Muscle layer of duodenum (tissue), 2 donors: ENCODE measurements around the gene PAPPA2.

Source experiments
- H3K27ac ChIP-seq: one replicate; pipeline ENCODE4 v1.7.0; 2013; ENCODE audit warnings: mild to moderate bottlenecking, low read length
- H3K27me3 ChIP-seq: one replicate; pipeline ENCODE4 v1.7.0; 2013; ENCODE audit warnings: low read depth, mild to moderate bottlenecking, control low read depth, low read length
- H3K36me3 ChIP-seq, 2 donors: one replicate each; pipeline ENCODE4 v1.7.0; 2013; ENCODE audit warnings: low read length in 2 of 2, control low read depth in 1 of 2, mild to moderate bottlenecking in 1 of 2; ENCODE audit not compliant: insufficient read depth in 2 of 2, control insufficient read depth in 1 of 2
- H3K4me1 ChIP-seq, 2 donors: one replicate each; pipeline ENCODE4 v1.7.0; 2013; ENCODE audit warnings: low read length in 2 of 2, mild to moderate bottlenecking in 2 of 2, control low read depth in 1 of 2, moderate library complexity in 1 of 2; ENCODE audit not compliant: insufficient read depth in 2 of 2, control insufficient read depth in 1 of 2
- H3K4me3 ChIP-seq, 2 donors: one replicate each; pipeline ENCODE4 v1.7.0; 2013; ENCODE audit warnings: low read length in 2 of 2, low read depth in 1 of 2, mild to moderate bottlenecking in 1 of 2
- H3K9me3 ChIP-seq, 2 donors: one replicate each; pipeline ENCODE4 v1.7.0; 2013; ENCODE audit warnings: low read length in 2 of 2, control low read depth in 1 of 2, mild to moderate bottlenecking in 1 of 2; ENCODE audit not compliant: control insufficient read depth in 1 of 2
- donor health status: healthy.

Gene PAPPA2

GRCh38 chr1:176795929-176796328 is 333.0 kb downstream of the PAPPA2 start:
- no peaks in the 10 kb centered on the region for H3K27me3 ChIP-seq
- no peaks in the 10 kb centered on the region for H3K36me3 ChIP-seq
- H3K27ac ChIP-seq = no peak overlapping the region
- H3K4me1 ChIP-seq = no peaks in the 10 kb centered on the region
- no peak overlapping the region for H3K4me3 ChIP-seq
- H3K9me3 ChIP-seq = no peaks in the 10 kb centered on the region

GRCh38 chr1:176796583-176796982 is 333.6 kb downstream of the PAPPA2 start:
- no peaks in the 10 kb centered on the region for H3K9me3 ChIP-seq
- no peaks in the 10 kb centered on the region for H3K36me3 ChIP-seq
- no peak overlapping the region for H3K27ac ChIP-seq
- no peaks in the 10 kb centered on the region for H3K4me1 ChIP-seq
- H3K4me3 ChIP-seq = no peak overlapping the region
- no peaks in the 10 kb centered on the region for H3K27me3 ChIP-seq

DNA sequence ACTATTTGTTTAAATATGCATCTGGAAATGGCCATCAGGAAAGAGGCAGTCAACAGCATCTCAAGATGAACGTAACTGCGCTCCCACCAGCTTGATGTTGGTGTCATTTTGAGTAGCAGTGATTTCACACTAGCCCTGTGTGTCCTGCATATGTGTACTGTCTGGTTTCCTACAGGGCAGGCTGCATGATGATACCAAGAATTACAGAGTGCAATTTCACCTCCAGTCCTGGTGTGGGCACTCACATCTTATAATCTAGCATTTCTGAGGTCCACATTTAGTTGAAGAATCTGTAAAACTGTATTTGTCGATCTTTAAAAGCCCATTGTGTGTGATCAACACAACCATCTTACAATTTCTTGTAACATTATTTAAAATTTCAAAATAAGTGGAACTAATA is 336.4 kb downstream of the PAPPA2 start:
- no peaks in the 10 kb centered on the region for H3K4me1 ChIP-seq
- H3K36me3 ChIP-seq = no peaks in the 10 kb centered on the region
- no peaks in the 10 kb centered on the region for H3K27me3 ChIP-seq
- H3K27ac ChIP-seq = no peak overlapping the region
- no peak overlapping the region for H3K4me3 ChIP-seq
- H3K9me3 ChIP-seq = no peaks in the 10 kb centered on the region

- Histone ChIP-seq H3K27ac (no peak overlapping the region), H3K9me3 (no peaks in the 10 kb centered on the region), H3K4me1 (no peaks in the 10 kb centered on the region), H3K36me3 (no peaks in the 10 kb centered on the region), H3K27me3 (no peaks in the 10 kb centered on the region), H3K4me3 (no peak overlapping the region)
Observed at GRCh38 chr1:176800978-176801513, 338.1 kb downstream of the PAPPA2 start.

DNA sequence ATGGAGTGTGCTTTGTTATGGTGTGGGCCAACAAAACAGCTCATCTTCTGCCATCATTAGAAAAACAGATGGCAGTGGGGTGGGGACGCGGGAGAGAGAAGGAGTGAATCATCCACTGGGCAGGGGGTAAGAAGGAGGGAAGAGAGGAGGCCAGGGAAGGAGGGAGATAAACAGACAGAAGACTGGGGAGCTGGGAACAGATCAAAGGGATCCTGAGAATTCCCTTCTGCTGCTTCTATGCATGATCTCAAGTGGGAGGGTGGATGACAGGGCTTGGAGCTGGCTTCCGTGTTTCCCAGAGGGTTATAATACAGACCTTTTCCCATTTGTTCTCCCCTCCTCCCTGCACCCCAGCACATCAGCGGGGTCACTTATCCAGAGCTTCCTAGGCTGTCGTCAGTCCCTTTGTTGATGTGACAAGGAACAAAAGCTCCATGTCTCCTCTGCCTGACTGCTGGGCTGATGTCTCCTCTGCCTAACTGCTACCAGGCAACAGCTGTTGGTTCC is 338.6 kb downstream of the PAPPA2 start:
- no peak overlapping the region for H3K4me3 ChIP-seq
- no peaks in the 10 kb centered on the region for H3K36me3 ChIP-seq
- no peak overlapping the region for H3K27ac ChIP-seq
- H3K4me1 ChIP-seq = no peaks in the 10 kb centered on the region
- no peaks in the 10 kb centered on the region for H3K27me3 ChIP-seq
- H3K9me3 ChIP-seq = no peaks in the 10 kb centered on the region

GRCh38 chr1:176802316-176802715 is 339.3 kb downstream of the PAPPA2 start:
- H3K4me3 ChIP-seq = no peak overlapping the region
- H3K27ac ChIP-seq = no peak overlapping the region
- no peaks in the 10 kb centered on the region for H3K36me3 ChIP-seq
- H3K27me3 ChIP-seq = no peaks in the 10 kb centered on the region
- no peaks in the 10 kb centered on the region for H3K9me3 ChIP-seq
- no peaks in the 10 kb centered on the region for H3K4me1 ChIP-seq

DNA sequence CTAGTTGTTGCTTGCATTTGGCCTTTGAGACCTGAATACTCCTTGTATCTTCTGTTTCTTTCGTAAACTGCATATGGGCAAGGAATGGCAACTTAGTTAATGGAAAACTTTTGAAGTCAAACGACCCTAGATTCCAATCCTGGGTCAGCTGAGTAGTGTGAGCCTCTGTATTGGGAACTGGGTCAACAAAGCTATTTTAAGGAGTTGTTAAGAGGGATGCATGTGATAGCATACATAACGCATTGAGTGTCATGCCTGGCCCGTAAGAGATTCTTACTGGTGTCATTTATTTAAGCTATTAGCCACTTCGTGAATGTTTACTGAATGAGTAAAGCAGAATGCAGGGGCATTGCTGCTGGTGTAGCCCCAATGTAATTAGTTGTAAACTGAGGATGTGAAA is 340.1 kb downstream of the PAPPA2 start:
- Histone ChIP-seq H3K9me3 (no peaks in the 10 kb centered on the region), H3K27ac (no peak overlapping the region), H3K4me1 (no peaks in the 10 kb centered on the region), H3K36me3 (no peaks in the 10 kb centered on the region), H3K27me3 (no peaks in the 10 kb centered on the region), H3K4me3 (no peak overlapping the region)

DNA sequence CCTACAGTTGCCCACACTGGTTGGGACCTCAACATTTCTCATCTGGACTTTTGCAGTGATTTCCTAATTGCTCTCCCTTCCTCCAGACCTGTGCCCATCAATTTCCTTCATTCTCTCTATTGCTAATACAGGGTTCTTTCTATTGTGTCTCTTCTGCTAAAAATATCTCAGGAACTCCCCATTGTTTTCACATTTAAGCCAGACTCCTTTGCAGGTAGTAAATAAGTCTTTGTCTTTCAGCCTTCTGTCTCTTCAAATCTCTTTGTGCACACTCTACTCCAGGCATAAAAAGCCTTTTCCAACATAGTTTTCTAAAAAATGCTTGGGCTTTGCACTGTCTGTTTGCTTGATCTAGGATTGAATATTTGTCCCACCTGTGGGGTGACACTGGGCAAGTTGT is 340.6 kb downstream of the PAPPA2 start:
- Histone ChIP-seq H3K27me3 (no peaks in the 10 kb centered on the region), H3K36me3 (no peaks in the 10 kb centered on the region), H3K9me3 (no peaks in the 10 kb centered on the region), H3K27ac (no peak overlapping the region), H3K4me3 (no peak overlapping the region), H3K4me1 (no peaks in the 10 kb centered on the region)

DNA sequence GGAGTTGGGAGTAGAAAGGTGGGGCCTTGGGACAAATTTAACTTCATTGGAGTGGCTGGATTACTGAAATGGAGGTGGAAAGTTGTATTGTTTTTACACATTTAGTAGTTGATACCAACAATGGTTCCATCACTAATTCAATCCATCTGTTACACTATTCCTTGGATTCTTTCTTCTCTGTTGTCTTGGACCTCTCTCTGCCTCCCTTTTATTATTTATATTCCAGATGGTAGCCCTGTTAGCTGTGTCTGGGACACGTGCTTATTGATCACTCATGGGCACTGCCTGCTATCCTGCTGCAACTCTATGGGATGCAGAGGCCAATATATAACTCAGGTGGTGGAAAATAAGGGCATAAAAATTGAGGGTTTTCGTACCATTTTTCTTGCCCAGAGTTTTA is 346.3 kb downstream of the PAPPA2 start:
- H3K4me3 ChIP-seq = no peak overlapping the region
- no peak overlapping the region for H3K27ac ChIP-seq
- no peaks in the 10 kb centered on the region for H3K27me3 ChIP-seq
- no peaks in the 10 kb centered on the region for H3K4me1 ChIP-seq
- no peaks in the 10 kb centered on the region for H3K36me3 ChIP-seq
- no peaks in the 10 kb centered on the region for H3K9me3 ChIP-seq

- H3K4me3 ChIP-seq = no peak overlapping the region
- no peaks in the 10 kb centered on the region for H3K36me3 ChIP-seq
- no peaks in the 10 kb centered on the region for H3K9me3 ChIP-seq
- no peak overlapping the region for H3K27ac ChIP-seq
- no peaks in the 10 kb centered on the region for H3K4me1 ChIP-seq
- no peaks in the 10 kb centered on the region for H3K27me3 ChIP-seq
Observed at GRCh38 chr1:176811511-176812288, 348.7 kb downstream of the PAPPA2 start.

DNA sequence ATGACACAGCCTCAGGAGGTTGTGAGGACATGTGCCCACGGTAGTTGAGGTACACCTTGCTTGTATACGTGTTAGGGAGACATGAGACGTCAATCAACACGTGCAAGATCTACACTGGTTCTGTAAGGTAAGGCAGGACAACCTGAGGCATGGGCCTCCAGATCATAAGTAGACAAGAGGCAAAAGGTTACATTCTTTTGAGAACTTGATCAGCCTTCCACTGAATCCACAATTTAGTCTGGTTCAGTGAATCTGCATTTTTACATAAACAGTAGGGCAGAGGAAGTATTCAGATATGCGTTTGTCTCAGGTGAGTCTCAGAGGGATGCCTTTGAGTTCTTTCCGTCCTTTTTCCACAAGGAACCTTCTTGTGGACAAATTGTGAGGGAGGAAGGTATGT is 352.6 kb downstream of the PAPPA2 start:
- H3K27ac ChIP-seq = no peak overlapping the region
- no peaks in the 10 kb centered on the region for H3K27me3 ChIP-seq
- H3K9me3 ChIP-seq = no peaks in the 10 kb centered on the region
- no peaks in the 10 kb centered on the region for H3K36me3 ChIP-seq
- no peaks in the 10 kb centered on the region for H3K4me1 ChIP-seq
- no peak overlapping the region for H3K4me3 ChIP-seq

DNA sequence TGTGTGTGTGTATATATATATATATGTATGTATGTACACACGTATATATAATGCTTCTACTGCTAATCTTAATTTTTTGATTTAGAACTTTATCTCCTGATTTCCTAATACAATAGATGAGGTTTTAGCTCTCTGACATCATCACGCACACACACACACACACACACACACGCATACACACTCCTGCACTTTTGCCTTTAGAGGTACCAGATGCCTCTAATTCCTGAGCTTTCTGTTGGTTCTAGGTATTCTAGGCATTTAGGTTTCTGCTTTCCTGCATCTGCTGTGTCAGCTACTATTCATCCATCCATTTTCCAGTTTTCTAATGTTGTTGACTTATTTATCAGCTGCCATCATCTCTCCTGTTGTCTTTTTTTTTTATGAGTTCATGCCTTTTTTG is 353.3 kb downstream of the PAPPA2 start:
- H3K36me3 ChIP-seq = no peaks in the 10 kb centered on the region
- H3K4me1 ChIP-seq = no peaks in the 10 kb centered on the region
- no peaks in the 10 kb centered on the region for H3K9me3 ChIP-seq
- H3K27ac ChIP-seq = no peak overlapping the region
- no peak overlapping the region for H3K4me3 ChIP-seq
- no peaks in the 10 kb centered on the region for H3K27me3 ChIP-seq
